Measurements from ENCODE around the gene HAS3.

- TF ChIP-seq CTCF (IDR thresholded peaks at IDR 0.05) (no peak), POLR2A (IDR thresholded peaks at IDR 0.05) (no peak)
Observed at GRCh38 chr16:69133373-69133954, 28.0 kb downstream of the HAS3 start.
